ENCODE results near the gene CRYBA2.

DNA sequence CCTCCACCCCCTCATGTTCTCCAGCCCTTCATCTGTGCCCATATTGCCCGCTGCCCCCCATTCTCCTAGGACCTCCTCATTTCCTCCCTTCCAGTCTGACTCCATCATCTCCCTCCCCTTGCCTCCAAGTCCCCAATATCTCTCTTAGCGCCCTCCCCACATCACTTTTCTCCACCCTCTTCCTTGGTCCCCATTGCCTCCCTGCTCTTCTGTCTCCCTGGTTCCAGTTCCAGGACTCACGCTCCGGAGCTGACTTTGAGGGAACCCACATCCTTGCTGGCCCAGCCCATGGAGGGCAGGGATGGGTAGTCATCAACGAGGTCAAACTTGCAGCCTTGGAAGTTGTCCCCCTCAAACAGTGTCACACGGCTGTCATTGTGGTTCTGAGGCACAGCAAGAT is 2.6 kb downstream of the CRYBA2 start:
- TF ChIP-seq, protein P1, sequence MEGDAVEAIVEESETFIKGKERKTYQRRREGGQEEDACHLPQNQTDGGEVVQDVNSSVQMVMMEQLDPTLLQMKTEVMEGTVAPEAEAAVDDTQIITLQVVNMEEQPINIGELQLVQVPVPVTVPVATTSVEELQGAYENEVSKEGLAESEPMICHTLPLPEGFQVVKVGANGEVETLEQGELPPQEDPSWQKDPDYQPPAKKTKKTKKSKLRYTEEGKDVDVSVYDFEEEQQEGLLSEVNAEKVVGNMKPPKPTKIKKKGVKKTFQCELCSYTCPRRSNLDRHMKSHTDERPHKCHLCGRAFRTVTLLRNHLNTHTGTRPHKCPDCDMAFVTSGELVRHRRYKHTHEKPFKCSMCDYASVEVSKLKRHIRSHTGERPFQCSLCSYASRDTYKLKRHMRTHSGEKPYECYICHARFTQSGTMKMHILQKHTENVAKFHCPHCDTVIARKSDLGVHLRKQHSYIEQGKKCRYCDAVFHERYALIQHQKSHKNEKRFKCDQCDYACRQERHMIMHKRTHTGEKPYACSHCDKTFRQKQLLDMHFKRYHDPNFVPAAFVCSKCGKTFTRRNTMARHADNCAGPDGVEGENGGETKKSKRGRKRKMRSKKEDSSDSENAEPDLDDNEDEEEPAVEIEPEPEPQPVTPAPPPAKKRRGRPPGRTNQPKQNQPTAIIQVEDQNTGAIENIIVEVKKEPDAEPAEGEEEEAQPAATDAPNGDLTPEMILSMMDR (IDR thresholded peaks at IDR 0.05) = no peak
- TF ChIP-seq, protein P2, sequence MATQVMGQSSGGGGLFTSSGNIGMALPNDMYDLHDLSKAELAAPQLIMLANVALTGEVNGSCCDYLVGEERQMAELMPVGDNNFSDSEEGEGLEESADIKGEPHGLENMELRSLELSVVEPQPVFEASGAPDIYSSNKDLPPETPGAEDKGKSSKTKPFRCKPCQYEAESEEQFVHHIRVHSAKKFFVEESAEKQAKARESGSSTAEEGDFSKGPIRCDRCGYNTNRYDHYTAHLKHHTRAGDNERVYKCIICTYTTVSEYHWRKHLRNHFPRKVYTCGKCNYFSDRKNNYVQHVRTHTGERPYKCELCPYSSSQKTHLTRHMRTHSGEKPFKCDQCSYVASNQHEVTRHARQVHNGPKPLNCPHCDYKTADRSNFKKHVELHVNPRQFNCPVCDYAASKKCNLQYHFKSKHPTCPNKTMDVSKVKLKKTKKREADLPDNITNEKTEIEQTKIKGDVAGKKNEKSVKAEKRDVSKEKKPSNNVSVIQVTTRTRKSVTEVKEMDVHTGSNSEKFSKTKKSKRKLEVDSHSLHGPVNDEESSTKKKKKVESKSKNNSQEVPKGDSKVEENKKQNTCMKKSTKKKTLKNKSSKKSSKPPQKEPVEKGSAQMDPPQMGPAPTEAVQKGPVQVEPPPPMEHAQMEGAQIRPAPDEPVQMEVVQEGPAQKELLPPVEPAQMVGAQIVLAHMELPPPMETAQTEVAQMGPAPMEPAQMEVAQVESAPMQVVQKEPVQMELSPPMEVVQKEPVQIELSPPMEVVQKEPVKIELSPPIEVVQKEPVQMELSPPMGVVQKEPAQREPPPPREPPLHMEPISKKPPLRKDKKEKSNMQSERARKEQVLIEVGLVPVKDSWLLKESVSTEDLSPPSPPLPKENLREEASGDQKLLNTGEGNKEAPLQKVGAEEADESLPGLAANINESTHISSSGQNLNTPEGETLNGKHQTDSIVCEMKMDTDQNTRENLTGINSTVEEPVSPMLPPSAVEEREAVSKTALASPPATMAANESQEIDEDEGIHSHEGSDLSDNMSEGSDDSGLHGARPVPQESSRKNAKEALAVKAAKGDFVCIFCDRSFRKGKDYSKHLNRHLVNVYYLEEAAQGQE (IDR thresholded peaks at IDR 0.05; ENCODE audit: insufficient read depth in 1 of 2, low read depth in 2 of 2, low read length in 1 of 2) = no peak
- TF ChIP-seq POLR2AphosphoS5 (IDR thresholded peaks at IDR 0.05; ENCODE audit: low read depth, low read length) (no peak), TCF7L2 (IDR thresholded peaks at IDR 0.05; ENCODE audit: low read depth, low read length) (no peak)
